Stimulated activated naive CD4-positive, alpha-beta T cell treated with Interleukin-2 at 50 U/mL for 16 hours (primary cell): ENCODE results near the gene NT5DC2.

Experiments
- DNase-seq: peaks from one replicate; lab custom pipeline; 2025; lab: John Stamatoyannopoulos, UW

Gene NT5DC2

DNA sequence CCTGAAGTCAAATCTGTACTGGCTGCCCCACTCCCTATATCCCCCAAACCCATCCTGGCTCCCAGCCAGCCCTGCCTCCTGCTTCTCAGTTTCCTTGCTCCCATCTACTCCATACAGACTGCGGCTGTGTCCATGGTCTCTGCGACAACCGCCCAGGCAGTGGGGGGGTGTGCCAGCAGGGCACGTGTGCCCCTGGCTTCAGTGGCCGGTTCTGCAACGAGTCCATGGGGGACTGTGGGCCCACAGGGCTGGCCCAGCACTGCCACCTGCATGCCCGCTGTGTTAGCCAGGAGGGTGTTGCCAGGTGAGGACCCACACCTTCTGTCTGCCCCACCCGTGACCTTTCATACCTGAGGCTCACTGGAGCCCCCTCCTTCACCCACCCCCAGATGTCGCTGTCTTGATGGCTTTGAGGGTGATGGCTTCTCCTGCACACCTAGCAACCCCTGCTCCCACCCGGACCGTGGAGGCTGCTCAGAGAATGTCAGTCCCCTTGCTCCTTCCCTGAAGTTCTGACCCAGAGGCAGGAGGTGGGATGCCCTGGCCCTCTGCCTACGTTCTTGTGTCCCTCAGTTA lies 23.8 kb downstream of the NT5DC2 start:
- no peak for DNase-seq

DNA sequence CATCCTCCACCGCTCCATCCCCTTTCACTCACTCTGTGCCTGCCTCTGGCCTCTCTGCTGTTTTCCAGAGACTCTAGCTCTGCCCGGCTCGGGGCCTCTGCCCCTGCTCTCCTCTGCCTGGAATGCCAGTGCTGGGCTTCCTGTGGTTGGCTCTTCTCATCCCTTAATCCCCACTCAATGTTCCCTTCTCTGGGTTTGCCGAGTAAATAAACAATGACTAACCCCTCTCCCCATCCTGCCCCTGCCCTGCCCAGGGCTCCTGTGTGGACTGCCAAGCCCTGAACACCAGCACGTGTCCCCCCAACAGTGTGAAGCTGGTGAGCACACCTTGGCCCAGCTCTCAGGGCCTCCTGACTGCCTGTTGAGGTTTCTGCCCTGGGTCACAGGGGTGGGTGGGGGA lies 26.3 kb downstream of the NT5DC2 start:
- DNase-seq = no peak

DNA sequence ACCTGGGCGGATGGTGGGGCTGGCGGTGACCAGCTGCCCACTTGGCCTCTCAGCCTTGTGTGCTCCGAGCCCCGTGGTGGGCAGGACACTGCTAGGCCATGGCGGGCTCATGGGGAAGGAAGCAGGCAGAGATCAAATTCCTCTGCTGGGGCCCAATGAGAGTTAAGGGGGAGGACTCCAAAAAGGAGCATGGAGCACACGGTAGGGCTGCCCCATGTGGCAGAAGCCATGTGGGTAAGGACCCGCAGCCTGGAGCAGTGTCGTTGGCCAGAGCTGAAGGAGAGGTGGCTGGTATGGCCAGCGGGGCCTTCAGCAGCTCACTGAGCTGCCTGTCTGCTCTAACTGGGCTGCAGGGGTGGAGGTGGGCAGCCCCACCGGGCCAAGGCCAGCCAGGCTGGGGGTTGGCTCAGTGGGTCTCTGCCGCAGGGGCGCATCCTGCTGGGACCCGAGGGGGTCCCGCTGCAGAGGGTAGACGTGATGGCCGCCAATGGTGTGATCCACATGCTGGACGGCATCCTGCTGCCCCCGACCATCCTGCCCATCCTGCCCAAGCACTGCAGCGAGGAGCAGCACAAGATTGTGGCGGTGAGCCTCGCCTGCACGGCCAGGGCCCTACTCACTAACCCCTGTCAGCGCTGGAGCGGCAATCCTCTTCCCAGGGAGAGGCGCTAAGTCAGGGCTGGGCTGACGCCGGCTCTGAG lies 27.2 kb downstream of the NT5DC2 start:
- DNase-seq = no peak

DNA sequence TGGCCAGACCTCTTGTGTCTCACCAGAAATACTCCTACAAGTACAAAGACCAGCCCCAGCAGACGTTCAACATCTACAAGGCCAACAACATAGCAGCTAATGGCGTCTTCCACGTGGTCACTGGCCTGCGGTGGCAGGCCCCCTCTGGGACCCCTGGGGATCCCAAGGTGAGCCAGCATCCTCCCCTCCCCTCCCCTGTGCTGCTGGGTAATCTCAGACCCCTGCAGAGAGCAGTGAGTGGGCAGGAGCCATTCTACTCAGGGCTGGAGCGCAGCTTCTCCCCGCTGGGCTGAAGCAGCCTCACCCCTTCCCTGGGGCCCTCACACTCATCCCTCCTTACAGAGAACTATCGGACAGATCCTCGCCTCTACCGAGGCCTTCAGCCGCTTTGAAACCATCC lies 28.7 kb downstream of the NT5DC2 start:
- no peak for DNase-seq

DNA sequence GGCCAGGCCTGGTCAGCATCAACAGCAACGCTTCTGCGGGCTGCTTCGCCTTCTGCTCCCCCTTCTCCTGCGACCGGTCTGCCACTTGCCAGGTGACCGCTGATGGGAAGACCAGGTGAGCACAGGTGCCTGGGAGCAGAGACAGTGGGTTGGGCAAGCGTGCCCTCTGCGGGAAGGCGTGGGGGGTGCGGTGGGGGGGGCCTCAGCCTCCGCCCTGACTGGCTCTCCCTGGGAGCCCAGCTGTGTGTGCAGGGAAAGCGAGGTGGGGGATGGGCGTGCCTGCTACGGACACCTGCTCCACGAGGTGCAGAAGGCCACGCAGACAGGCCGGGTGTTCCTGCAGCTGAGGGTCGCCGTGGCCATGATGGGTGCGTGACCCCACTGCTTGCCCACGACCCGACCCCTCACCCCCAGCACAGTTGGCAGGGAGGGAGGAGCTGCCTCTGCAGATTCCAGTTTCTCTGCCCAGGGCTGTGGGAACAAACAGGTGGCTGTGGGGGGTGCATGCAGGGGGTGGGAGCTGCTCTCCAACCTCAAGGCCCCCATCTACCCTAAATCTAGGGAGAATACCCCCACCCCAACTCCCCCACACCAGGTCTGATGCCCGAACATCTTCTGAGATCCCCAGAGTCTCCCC lies 29.8 kb downstream of the NT5DC2 start:
- DNase-seq = no peak

DNA sequence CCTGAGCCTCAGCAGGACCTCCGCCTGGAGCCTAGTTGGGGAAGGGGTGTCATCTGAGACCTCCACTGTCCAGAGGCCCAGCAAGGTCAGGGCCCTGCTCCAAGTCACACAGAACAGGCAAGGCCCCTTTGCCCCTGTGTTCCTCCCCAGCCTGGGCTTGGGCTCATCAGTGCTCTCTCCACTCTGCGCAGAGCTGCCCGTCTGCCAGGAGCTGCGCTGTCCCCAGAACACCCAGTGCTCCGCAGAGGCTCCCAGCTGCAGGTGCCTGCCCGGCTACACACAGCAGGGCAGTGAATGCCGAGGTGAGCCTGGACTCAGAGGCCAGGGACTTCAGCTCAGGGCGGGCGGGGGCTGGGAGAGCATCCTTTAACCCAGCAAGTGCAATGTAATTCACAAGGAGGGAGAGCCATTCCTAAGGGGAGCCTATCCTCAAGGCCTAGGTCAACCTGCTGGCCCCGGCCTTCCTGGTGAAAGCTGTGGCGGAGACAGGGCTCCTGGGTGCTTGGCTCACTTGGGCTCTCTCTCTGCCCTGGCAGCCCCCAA lies 30.8 kb downstream of the NT5DC2 start:
- no peak for DNase-seq

DNA sequence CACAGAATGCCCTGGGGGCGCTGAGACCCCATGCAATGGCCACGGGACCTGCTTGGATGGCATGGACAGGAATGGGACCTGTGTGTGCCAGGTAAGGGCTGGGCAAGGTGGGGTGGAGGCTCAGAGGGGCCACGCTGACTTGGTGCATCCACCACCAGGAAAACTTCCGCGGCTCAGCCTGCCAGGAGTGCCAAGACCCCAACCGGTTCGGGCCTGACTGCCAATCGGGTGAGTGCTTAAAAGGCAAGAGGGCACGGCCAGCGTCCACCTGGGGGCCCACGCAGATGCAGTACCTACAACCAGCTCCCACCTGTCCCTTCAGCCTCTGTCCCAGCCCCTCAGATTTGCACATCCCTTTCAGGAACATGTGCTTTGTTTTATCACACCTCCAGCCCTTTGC lies 31.7 kb downstream of the NT5DC2 start:
- no peak for DNase-seq

DNA sequence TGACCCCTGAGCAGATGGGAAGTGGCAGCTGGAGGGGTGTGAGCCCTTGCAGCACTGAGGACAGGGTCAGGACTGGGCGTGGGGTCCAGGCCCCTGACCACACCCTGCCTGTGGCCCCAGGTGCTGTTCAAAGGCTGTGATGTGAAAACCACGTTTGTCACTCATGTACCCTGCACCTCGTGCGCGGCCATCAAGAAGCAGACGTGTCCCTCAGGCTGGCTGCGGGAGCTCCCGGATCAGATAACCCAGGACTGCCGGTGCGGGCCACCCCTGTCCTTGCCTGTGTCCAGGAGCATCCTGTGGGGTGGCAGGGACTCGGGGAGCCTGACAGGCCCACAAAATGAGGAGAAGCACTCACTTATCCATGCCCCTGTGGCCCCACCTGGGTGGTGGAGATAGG lies 32.6 kb downstream of the NT5DC2 start:
- DNase-seq = no peak

DNA sequence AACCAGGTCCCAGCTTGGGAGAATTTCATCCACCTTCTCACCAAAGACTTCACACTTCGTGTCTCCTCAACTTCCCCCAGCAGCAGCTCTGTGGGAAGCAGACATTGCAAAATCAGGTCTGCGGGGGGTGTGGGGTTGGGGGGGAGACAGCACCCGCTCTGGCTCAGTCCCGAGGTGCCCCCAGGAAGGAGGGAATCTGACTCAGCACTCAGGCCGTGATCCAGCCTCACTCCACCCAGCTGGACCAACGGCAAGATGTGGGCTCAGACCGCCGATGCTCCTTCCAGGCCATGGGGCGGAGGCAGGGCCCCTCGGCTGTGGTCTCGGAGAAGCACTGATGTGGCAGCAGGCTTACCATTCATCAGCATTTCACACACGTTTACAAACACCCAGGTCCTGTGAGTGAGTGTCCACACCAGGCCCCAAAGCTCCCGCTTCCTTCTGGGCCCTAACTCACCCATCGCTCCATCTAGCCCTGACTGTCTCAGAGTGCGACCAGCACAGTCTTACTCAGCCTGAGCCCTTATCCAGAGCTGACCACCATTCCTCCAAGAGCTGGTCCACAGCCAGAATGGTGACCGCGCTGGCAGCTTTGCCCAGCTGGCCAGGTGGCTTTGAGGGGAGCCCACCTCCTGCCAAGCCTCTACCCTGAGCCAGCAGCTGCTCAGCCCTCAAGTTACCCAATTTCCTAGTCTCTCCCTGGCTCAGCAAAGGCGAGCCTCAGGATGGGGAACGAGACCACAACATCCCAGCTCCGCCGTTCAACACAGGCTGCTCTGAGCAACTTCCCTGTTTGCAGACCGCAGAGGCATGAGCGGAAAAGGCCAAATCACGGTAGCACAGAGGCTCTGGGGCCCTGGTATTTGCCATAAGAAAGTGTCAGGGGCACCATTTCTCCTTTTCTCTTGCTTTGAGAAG lies 35.3 kb downstream of the NT5DC2 start:
- DNase-seq = no peak

DNA sequence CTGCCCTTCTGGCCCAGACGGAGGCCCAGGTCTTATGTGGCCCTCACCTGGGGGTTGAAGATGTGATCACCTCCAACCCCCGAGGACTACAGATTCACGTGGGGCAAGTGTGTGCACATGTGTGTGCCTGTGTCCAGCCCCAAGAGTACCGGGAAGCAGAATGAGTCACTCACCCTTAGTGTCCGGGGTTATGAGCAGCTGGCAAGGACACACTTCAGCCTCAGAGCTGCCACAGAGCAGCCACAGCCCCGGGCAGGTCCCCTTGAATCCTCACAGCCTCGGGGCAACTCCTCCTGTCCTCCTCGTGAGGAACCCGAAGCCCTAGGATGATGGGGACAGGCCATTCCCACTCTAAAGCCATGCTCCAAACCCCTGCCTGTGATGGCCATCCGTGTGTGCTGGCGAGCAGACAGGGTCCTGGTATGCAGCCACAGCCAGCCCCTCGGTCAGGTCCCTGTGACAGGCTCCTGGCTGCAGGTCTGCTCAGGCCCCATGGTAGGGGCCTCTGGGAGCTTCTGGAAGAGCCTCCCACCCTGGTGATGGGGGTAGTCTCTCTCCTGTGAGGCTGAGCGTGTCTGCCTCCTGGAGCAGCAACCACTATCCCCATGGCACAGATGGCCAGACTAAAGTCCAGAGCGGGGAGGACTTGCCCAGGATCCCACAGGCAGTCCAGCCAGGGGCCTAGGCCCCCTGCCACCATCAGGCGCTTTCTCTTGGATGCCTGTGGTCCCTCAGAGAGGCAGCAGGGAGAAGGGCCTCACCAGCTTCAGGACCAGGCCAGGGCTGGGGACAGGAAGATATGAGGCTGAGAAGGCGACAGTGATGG lies 37.7 kb downstream of the NT5DC2 start:
- no peak for DNase-seq

DNA sequence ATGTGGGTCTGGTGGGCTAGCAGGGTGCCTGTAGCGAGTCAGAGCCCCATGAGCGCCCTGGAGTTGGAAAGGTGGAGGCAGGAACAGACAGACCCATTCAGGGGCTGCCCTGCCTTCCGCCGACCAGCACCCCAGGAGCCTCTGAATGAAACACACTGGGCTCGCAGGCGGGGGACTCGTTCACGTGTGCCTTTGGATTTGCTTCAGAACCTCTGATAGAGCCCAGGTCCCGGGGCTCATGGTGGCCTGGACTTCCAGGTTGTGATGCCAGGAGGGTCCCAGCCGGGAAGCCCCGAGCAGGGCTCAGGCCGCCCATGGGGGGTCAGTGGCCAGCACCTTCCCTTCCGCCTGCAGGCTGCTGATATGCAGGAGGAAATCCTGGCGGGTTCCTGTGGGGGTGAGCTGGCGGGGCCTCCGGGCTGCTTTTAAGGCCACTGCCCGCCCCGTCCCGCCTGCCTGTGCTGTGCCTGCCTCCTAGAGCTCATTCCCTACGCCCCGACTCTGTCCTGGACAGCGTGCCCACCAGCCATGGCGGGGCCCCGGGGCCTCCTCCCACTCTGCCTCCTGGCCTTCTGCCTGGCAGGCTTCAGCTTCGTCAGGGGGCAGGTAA lies 38.7 kb downstream of the NT5DC2 start, which contains the start of gene STAB1:
Gene STAB1, plus strand, starts transcription at position 453 of the 610 bp plus-strand sequence. Its CDS starts 76 bp downstream, at position 529.
- DNase-seq = no peak

DNA sequence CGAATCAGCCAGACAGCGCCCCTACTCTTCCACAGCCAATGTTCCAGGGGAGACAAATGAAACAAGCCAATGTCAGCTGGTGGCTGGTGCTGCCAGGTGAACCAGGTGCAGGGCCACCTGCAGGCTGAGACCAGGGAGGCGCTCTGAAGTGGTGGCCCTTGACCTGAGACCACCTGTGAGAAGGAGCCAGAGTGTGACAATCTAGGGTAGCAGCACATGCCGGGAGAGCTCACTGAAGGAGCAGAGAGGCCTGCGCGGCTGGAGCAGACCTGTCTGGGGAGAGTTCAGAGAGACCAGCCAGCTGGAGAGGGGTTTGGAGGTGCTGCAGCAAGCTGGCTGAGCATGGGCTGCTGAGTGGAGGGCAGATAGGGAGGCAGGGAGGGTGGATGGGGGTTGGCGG lies 39.2 kb downstream of the NT5DC2 start:
- no peak for DNase-seq

DNA sequence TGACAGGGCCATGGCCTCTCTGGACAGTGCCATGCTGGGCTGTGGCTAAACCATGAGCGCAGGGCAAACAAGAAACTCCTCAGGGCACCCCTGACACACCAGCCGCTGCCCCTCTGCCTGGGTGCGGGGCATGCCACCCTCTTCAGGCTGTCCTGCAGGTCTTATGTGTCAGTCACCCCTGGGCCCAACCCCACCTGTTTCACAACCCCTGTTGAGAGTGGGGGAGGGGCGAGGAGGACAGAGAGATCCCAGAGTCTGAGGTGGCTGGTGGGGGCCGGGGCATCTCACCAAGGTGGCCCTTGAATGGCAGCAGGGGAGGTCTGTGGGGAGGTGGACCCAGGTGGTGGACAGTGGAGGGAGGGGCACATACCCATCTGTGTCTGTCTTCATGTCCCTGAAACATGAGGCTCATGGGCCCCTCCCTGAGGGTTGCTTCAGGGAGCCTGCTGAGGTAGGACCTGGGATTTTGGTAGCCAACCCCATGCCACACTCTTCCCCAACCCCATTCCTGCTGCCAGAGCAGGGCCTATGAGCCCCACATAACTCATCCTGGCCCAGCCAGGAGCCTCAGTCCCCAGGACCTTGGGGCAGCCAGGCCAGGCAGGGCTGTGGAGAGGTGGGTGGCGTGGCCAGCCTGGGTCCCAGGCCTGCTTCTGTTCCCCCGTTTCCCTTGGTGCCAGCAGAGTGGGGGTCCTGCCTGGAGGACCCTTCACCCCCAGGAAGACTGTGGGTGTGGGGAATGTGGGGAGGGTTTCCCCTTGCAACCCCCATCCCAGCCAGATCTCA lies 40.2 kb downstream of the NT5DC2 start:
- DNase-seq = no peak

DNA sequence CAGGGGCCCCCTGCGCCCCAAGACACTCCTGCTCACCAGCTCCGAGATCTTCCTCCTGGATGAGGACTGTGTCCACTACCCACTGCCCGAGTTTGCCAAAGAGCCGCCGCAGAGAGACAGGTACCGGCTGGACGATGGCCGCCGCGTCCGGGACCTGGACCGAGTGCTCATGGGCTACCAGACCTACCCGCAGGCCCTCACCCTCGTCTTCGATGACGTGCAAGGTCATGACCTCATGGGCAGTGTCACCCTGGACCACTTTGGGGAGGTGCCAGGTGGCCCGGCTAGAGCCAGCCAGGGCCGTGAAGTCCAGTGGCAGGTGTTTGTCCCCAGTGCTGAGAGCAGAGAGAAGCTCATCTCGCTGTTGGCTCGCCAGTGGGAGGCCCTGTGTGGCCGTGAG lies 41.6 kb downstream of the NT5DC2 start:
- no peak for DNase-seq

DNA sequence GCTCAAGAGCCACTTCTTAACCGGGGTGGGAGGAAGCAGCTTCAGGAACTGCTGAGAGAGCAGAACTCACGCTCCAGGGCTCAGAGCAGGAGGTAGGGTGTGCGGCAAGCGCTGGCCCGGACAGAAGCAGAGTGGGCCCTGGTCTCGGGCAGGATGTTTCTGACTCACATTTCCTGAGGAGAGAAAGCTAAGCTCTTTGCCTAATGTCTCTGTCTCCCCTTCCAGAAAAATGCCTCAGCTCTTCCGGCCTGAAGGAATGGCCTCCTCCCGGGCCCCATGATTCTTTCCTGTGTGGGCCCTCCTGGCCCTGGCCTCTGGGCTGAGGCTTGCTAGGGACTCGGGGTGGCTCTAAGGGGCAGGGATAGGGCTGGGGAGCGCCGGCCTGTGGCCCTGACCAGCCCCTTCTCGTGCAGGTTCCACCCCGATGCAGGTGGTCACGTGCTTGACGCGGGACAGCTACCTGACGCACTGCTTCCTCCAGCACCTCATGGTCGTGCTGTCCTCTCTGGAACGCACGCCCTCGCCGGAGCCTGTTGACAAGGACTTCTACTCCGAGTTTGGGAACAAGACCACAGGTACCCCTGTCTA lies 42.6 kb downstream of the NT5DC2 start:
- DNase-seq = no peak

DNA sequence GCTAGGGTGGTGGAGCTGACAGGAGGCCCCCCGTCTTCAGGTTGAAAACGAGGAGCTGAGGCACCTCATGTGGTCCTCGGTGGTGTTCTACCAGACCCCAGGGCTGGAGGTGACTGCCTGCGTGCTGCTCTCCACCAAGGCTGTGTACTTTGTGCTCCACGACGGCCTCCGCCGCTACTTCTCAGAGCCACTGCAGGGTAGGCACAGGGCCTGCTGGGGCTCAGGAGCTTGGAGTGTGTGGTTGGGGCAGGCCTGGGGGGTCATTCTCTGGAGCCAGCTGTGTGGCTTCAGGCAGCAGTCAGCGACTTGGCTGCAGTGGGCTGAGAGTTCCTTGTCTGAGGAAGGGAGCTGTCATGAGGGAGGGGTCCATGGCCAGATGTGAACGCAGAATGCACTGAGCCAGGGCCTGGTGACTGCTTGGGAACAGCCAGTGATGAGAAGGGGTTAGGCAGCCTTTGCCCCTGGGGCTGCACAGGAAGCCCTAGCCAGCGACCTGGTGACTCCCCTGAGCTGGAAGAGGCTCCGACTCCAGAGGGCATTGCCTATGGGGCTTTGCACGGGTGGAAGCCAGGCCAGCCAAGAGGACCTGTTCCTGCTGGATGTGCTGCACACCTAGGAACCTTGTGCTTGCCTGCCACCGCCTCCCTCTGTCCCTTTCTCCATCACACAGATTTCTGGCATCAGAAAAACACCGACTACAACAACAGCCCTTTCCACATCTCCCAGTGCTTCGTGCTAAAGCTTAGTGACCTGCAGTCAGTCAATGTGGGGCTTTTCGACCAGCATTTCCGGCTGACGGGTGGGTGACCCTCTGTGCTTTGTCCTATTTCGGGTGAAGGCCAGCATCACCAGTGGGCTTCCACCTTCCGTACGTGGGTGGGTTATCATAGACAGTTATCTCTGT lies 43.4 kb downstream of the NT5DC2 start:
- DNase-seq = no peak

DNA sequence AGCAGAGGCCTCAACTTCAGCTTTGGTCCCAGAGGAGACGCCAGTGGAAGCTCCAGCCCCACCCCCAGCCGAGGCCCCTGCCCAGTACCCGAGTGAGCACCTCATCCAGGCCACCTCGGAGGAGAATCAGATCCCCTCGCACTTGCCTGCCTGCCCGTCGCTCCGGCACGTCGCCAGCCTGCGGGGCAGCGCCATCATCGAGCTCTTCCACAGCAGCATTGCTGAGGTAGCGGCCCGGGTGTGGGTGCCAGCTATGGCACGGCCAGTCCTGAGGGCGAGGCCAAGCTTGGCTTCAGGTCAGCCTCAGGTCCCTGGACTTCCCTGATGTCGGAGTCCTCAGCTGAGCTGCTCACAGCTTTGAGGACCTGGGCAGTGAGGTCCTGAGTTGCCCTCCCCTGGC lies 44.2 kb downstream of the NT5DC2 start:
- DNase-seq = no peak

DNA sequence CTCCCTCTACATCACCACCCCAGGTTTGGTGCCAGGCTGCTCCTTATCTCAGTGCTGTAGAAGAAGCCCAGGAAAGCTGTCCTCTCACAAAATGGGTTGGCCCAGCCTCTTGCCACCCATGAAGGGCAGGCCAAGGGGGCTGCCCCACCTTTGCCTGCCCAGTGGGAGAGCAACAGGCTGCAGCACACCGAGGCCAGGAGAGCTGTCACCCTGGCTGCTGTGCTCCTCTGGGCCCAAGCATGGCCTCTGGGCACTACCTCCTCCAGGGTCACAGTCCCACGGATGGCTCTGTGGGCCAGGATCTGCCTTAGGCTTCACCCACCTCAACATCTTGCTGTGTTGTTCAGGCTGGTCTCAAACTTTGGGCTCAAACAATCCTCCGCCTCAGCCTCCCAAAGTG lies 44.9 kb downstream of the NT5DC2 start:
- no peak for DNase-seq
